H1 (cell line): ENCODE data around the gene CRACDL.

Source experiments
- CHD1 ChIP-seq: IDR thresholded peaks from 2 replicates; pipeline ENCODE4 v1.6.1; 2012; ENCODE audit warnings: low read depth, low read length, improper control_type of control experiment
- CHD2 ChIP-seq: IDR thresholded peaks from 2 replicates; pipeline ENCODE4 v1.6.1; 2012; ENCODE audit warnings: low read length, improper control_type of control experiment
- CTCF ChIP-seq, 3 experiments: IDR thresholded peaks; 1 replicate in 2 of 3; 2 replicates in 1 of 3; pipeline versions ENCODE4 v1.5.1 to v1.6.1; 2011; ENCODE audit warnings: low read length in 3 of 3, mild to moderate bottlenecking in 3 of 3, inconsistent platforms in 2 of 3, low read depth in 1 of 3, moderate library complexity in 1 of 3; ENCODE audit not compliant: insufficient read depth in 1 of 3; ENCODE audit errors: control extremely low read depth in 1 of 3
- EZH2 ChIP-seq: fragments of 200-600 bp; sonication (generic); IDR thresholded peaks from 2 replicates; pipeline ENCODE4 v1.7.1; 2012; ENCODE audit warnings: low read depth, mild to moderate bottlenecking, moderate library complexity, low read length, inconsistent platforms; ENCODE audit not compliant: severe bottlenecking
- FOSL1 ChIP-seq: IDR thresholded peaks from 2 replicates; pipeline ENCODE4 v1.6.1; 2011; ENCODE audit warnings: mild to moderate bottlenecking, low read depth, low read length, moderate library complexity; ENCODE audit not compliant: insufficient read depth
- HDAC2 ChIP-seq, 2 experiments: fragments of 300-600 bp in 1 of 2; sonication (generic) in 1 of 2; IDR thresholded peaks; 2 replicates each; pipeline ENCODE4 v1.6.1; 2011 to 2012; ENCODE audit warnings: low read depth in 2 of 2, low read length in 2 of 2, mild to moderate bottlenecking in 2 of 2, moderate library complexity in 2 of 2, borderline replicate concordance in 1 of 2, inconsistent platforms in 1 of 2
- MAX ChIP-seq: IDR thresholded peaks from 2 replicates; pipeline ENCODE4 v1.6.1; 2012; ENCODE audit warnings: inconsistent platforms
- POLR2A ChIP-seq, 2 experiments: IDR thresholded peaks; 1 replicate in 1 of 2; 2 replicates in 1 of 2; pipeline ENCODE4 v1.6.1; 2011; ENCODE audit warnings: low read depth in 2 of 2, low read length in 2 of 2, mild to moderate bottlenecking in 2 of 2; ENCODE audit errors: control extremely low read depth in 1 of 2
- RFX5 ChIP-seq: IDR thresholded peaks from 2 replicates; pipeline ENCODE4 v1.6.1; 2011; ENCODE audit warnings: low read depth, low read length, improper control_type of control experiment, borderline replicate concordance

GRCh38 chr2:98786179-98786578 is 149.8 kb downstream of the CRACDL start:
- TF ChIP-seq POLR2A (IDR thresholded peaks at IDR 0.05; ENCODE audit: control extremely low read depth in 1 of 2, low read depth in 2 of 2, low read length in 2 of 2), result no peak
- TF ChIP-seq CHD2, result no peak
- no peak for TF ChIP-seq HDAC2 (IDR thresholded peaks at IDR 0.05; ENCODE audit: borderline replicate concordance in 1 of 2, low read depth in 2 of 2, low read length in 2 of 2)
- no peak for TF ChIP-seq MAX
- TF ChIP-seq CHD1, result no peak
- no peak for TF ChIP-seq CTCF (IDR thresholded peaks at IDR 0.05; ENCODE audit: control extremely low read depth in 1 of 3, insufficient read depth in 1 of 3, low read depth in 1 of 3, low read length in 3 of 3)
- no peak for TF ChIP-seq EZH2
- TF ChIP-seq FOSL1, result no peak
- no peak for TF ChIP-seq RFX5
